MCF 10A (cell line): ENCODE measurements around the gene LMAN2. TPM values are rescaled to one million over a fixed set of nuclear protein-coding genes. Genes with fewer than 3 reads are reported as not detected.

Experiments
- BruUV-seq: library from RNA; stranded (reverse); fragments of 400-500 nt; replicated peaks from 2 replicates; lab custom pipeline; 2021; lab: Mats Ljungman, UMichigan
- CTCF ChIA-PET: fragments of 300-600 bp; sonication (Branson Sonifier 250); formaldehyde crosslinking; extraction: SDS; loops from one replicate; lab custom pipeline; 2021; ENCODE audit warnings: antibody characterized with exemption, inconsistent platforms; lab: Yijun Ruan, JAX
- POLR2A ChIA-PET: fragments of 300-600, 350-650 bp; sonication (Branson Sonifier 250); formaldehyde crosslinking; extraction: SDS; loops from one replicate; lab custom pipeline; 2020; ENCODE audit warnings: antibody characterized with exemption, inconsistent platforms; lab: Yijun Ruan, JAX
- DNase-seq: peaks from one replicate; pipeline ENCODE4 v3.0.0-alpha.2; 2018; ENCODE audit not compliant: unreplicated experiment
- H3K27ac Mint-ChIP-seq: one replicate; pipeline ENCODE4 v1.8.0; 2022; ENCODE audit warnings: mild to moderate bottlenecking, low read depth, mixed read lengths; ENCODE audit not compliant: unreplicated experiment
- H3K27me3 Mint-ChIP-seq: one replicate; pipeline ENCODE4 v1.8.0; 2022; ENCODE audit warnings: mixed read lengths; ENCODE audit not compliant: insufficient read depth, unreplicated experiment
- H3K36me3 Mint-ChIP-seq: one replicate; pipeline ENCODE4 v1.8.0; 2022; ENCODE audit warnings: mild to moderate bottlenecking, moderate library complexity, mixed read lengths; ENCODE audit not compliant: insufficient read depth, unreplicated experiment
- H3K4me1 Mint-ChIP-seq: one replicate; pipeline ENCODE4 v1.8.0; 2022; ENCODE audit warnings: mixed read lengths; ENCODE audit not compliant: insufficient read depth, unreplicated experiment
- H3K4me3 Mint-ChIP-seq: one replicate; pipeline ENCODE4 v1.8.0; 2022; ENCODE audit warnings: mild to moderate bottlenecking, moderate library complexity, mixed read lengths; ENCODE audit not compliant: unreplicated experiment
- H3K9me3 Mint-ChIP-seq: one replicate; pipeline ENCODE4 v1.8.0; 2022; ENCODE audit warnings: mixed read lengths; ENCODE audit not compliant: unreplicated experiment
- CTCF ChIP-seq: fragments of 200-600 bp; IDR thresholded peaks from one replicate; pipeline ENCODE4 v1.8.0; 2022; ENCODE audit warnings: antibody characterized with exemption, mild to moderate bottlenecking; ENCODE audit not compliant: unreplicated experiment
- intact Hi-C: fragments of 100-400 bp; cut with micrococcal nuclease; formaldehyde crosslinking; loops from 2 replicates; pipeline ENCODE4 v1.14.1; 2022
- total RNA-seq: library from RNA; stranded (reverse); gene quantifications from 2 replicates; pipeline ENCODE4 v1.2.3, GENCODE V29; 2022

The LMAN2 gene
- total RNA-seq, 1 experiment from 2014 or later, result 221 TPM

- no peak for TF ChIP-seq CTCF
- H3K27ac Mint-ChIP-seq, result no peak overlapping the region
- CTCF ChIA-PET, result interaction anchor here (0.9 to 1.3 kb wide), 2 partner anchors 12 to 65 kb away, joined by 4 read pairs; no protein-coding TSS in a partner anchor
- H3K27me3 Mint-ChIP-seq, result no peaks in the 10 kb centered on the region
- H3K4me1 Mint-ChIP-seq, result peaks cover 20% of the 10 kb centered on the region
- DNase-seq, result no peak
- POLR2A ChIA-PET, result interaction anchor here (1.1 to 1.3 kb wide), 2 partner anchors 16 to 26 kb away, joined by 4 to 6 read pairs; partner anchors contain the start of gene LMAN2
- no peaks in the 10 kb centered on the region for H3K9me3 Mint-ChIP-seq
- peaks cover 36% of the 10 kb centered on the region for H3K36me3 Mint-ChIP-seq
- no peak overlapping the region for H3K4me3 Mint-ChIP-seq
- intact Hi-C loops, result no loop called here
- no TSS peak for BruUV-seq
Observed at GRCh38 chr5:177325868-177326381, 25.5 kb downstream of the LMAN2 start.

GRCh38 chr5:177320879-177321278 is 30.6 kb downstream of the LMAN2 start:
- intact Hi-C loops, result no loop called here
- no peak for TF ChIP-seq CTCF
- H3K36me3 Mint-ChIP-seq, result peaks cover 35% of the 10 kb centered on the region
- H3K4me3 Mint-ChIP-seq, result no peak overlapping the region
- no TSS peak for BruUV-seq
- H3K4me1 Mint-ChIP-seq, result peaks cover under 1% of the 10 kb centered on the region
- H3K27ac Mint-ChIP-seq, result no peak overlapping the region
- ChIA-PET POLR2A (interaction anchor here (1.3 kb wide), 1 partner anchor 49 kb away, joined by 4 read pairs; no protein-coding TSS in a partner anchor), CTCF (interaction anchor here (0.6 to 3.7 kb wide), 6 partner anchors 11 to 208 kb away, joined by 3 to 34 read pairs (median 12); no protein-coding TSS in a partner anchor)
- no peaks in the 10 kb centered on the region for H3K9me3 Mint-ChIP-seq
- no peak for DNase-seq
- H3K27me3 Mint-ChIP-seq, result no peaks in the 10 kb centered on the region

- intact Hi-C loops, result loop anchor here (2.0 to 5.0 kb wide), 2 partner anchors 43 to 182 kb away; no protein-coding TSS in a partner anchor
Observed at GRCh38 chr5:177319913-177320588, 31.4 kb downstream of the LMAN2 start.

More at GRCh38 chr5:177319913-177320588, 31.4 kb downstream of the LMAN2 start:
- no TSS peak for BruUV-seq
- CTCF ChIA-PET, result interaction anchor here (0.6 to 6.5 kb wide), 12 partner anchors 9 to 207 kb away, joined by 3 to 59 read pairs (median 8); no protein-coding TSS in a partner anchor
- H3K4me3 Mint-ChIP-seq, result no peak overlapping the region
- no peak for TF ChIP-seq CTCF
- H3K4me1 Mint-ChIP-seq, result no peaks in the 10 kb centered on the region
- H3K9me3 Mint-ChIP-seq, result no peaks in the 10 kb centered on the region
- H3K27me3 Mint-ChIP-seq, result no peaks in the 10 kb centered on the region
- H3K27ac Mint-ChIP-seq, result no peak overlapping the region
- peaks cover 35% of the 10 kb centered on the region for H3K36me3 Mint-ChIP-seq
- DNase-seq, result no peak
- POLR2A ChIA-PET, result interaction anchor here (0.8 to 1.6 kb wide), 7 partner anchors 10 to 120 kb away, joined by 3 to 5 read pairs (median 3); partner anchors contain the start of gene LMAN2
